CD4-positive, alpha-beta T cell treated with Interleukin-12 subunit alpha and Interleukin-12 subunit beta, for 1 hour (primary cell): ENCODE measurements around the gene ITM2B.

Source experiments
- DNase-seq: peaks from one replicate; pipeline ENCODE4 v3.0.0-alpha.2; 2020

ITM2B gene

DNA sequence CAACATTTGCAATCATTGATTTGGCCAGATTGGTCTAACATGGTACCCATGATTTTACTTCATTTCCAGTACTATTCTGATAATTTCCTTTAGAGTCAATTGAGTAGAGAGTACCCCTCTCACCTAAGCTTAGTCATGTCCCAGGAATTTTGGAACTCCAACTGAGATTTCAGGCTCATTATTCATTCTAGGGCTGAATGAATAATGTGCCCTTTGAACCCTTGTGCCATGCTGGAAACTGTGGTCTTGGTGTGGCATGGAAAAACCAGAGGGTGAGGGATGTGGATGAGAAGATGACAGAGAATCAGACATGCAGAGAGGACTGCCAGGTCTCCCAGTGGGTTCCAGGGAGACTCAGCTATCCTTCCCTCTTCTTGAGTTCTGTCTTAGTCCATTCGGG is 30.2 kb downstream of the ITM2B start:
- DNase-seq = no peak

GRCh38 chr13:48264058-48264457 is 31.1 kb downstream of the ITM2B start:
- DNase-seq = no peak

DNA sequence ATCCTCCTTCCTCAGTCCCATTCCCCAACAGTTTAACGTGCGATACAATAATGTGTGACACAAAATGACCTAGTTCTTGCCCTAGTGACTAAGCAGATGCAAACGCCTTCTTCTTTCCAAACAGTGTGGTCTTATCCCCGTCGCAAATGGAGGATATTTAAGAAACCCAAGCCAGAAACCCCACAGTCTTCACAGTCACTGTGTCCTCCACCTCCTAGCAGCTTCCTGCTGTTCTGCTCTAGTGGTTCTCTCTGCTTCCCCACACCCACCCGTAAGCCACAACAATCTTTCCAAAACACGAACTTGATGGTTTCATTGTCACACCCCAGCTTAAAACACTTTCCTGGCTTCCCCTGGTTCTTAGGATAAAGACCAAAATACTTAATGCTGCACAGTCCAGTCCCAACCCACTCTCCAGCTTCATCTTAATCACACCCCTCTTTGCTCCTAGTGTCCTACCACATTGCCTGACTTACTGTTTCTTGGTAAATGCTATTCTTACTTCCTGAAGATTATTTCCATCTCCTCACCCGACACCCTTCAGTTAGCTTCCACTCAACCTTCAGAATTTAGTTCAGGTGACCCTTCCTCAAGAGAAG is 32.3 kb downstream of the ITM2B start:
- no peak for DNase-seq

- no peak for DNase-seq
Observed at GRCh38 chr13:48266150-48266549, 33.1 kb downstream of the ITM2B start.

- no peak for DNase-seq
Observed at GRCh38 chr13:48266701-48267639, 34.0 kb downstream of the ITM2B start.

GRCh38 chr13:48268019-48268418 is 35.0 kb downstream of the ITM2B start:
- DNase-seq = no peak

DNA sequence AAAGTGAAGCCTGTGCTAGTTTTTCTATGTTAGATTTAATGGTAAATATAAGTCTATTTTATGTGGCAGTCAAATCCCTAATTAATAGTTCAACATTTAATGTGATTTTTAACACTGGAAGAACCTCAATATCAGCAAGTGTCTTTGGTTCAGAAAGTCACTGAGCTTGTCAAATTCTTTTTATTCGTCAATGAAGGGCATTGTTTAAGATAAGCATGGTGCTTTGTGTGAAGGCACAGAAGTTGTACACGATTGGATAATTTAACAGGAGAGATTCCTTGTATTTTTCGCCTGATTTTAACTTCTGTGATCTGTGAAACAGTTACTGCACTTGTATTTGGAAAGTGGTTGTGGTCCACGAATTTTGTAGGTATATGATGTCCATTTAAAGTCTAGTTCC is 40.3 kb downstream of the ITM2B start:
- no peak for DNase-seq

DNA sequence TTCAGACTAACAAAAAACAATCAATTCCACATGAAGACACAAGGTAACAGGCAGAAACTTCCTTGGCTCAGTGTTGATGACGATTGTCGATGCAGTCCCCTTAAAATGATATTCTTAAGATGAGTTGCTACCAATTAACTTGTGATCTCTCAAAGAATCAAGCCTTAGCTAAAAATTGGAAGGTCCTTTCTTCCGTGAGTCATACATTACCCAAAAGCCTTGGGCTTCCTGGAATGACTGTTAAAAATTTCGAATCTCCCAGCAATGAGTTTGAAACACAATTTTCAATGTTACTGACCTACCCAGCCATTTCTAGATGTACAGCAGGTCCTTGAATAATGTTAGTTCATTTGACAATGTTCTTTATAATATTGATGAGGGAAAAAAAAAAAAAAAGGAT is 42.5 kb downstream of the ITM2B start:
- DNase-seq = no peak

- DNase-seq = no peak
Observed at GRCh38 chr13:48278806-48279205, 45.8 kb downstream of the ITM2B start.

GRCh38 chr13:48281556-48281955 is 48.5 kb downstream of the ITM2B start:
- DNase-seq = no peak

- DNase-seq = no peak
Observed at GRCh38 chr13:48291730-48292129, 58.7 kb downstream of the ITM2B start.

DNA sequence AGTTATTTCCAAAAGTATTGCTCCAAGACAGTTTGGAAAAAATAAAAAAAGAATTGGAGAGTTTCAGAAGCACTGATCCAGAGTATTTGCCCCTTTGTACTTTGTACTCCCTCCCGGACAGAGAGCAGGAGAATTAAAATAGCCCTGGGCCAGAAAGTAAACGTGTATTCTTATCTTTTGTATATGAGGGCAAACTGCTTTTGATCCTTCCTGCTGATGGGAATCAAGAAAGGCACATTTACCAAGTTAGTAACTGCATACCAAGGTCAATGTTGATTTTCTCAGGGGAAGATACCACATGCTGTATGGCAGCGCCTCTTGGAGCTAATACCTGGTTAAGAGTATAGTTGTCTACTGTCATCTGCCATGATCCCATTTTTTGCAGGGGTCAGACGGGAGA is 59.6 kb downstream of the ITM2B start:
- no peak for DNase-seq

GRCh38 chr13:48294653-48295052 is 61.6 kb downstream of the ITM2B start:
- DNase-seq = no peak

DNA sequence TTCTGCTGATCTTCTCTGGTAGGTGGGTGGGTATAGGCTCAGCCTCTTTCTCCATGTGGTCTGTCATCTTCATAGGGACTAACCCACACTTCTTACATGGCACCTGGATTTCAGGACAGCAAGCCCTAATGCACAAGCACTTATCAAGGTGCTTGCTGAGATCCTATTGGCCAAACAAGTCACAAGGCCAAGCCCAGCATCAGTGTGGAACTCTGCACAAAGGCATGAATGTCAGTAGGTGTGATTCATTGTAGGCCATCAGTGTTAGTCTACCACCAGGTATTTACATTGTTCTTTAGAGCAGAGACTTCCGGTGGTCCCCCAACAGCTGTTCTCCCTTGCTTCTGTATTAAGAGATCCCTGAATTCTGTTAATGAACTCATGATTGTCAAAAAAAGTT is 62.3 kb downstream of the ITM2B start:
- no peak for DNase-seq

DNA sequence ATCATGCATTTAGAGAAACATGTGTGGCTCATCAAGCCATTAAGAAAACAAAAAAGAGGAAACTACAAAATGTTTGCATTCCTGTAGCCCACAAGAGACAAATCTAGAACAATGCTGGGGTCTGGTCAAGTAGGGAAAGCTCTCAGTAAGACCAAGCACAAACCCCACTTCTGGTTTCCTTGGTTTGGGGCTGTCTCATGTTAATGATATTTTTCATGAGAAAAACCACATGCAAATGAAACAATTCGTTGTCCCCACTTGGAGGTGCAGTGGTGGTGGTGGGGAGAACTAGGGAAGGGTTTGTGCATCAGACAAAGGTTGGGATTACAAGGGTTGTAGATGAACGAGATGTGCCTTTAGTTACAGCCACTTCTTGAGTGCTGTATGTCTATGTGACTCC is 63.5 kb downstream of the ITM2B start:
- no peak for DNase-seq

GRCh38 chr13:48297131-48297786 is 64.3 kb downstream of the ITM2B start:
- no peak for DNase-seq

DNA sequence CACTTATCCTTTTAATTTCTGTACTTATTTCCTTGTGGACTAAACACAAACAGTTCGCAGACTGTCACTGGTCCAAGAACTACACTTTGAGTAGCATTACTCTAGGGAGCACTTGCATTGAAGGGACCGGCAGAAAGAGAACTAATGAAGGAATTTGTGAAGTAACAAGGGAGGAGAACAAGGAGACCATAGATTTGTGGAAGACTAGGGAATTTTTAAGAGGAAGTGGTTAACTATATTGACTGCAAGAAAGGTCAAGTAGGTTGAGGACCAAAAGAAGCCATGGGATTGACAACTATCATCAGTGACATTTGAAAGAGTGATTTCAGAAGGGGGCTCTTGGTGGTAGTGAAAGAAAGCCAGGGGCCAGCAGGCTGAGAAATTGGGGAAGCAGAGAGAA is 66.6 kb downstream of the ITM2B start:
- no peak for DNase-seq

DNA sequence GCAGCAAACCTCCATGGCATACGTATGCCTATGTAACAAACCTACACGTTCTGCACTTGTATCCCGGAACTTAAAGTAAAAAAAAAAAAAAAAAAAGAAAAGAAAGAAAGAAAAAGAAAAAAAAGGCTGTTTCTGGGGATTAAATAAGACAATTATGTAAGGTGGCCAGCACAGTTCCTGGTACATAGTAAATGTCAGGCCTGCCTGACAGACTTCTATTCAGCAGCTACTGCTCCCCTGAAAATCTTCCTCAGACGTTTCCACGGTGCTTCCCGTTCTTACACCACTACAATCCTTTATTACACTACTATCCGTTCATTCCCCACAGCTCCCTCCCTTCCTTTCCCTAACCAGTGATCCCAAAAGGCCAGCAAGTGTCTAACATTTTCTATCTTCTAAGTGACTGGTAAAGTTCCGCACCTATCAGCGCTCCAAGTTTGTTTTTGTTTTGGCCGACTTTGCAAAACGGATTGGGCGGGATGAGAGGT is 69.9 kb downstream of the ITM2B start:
- DNase-seq = no peak

DNA sequence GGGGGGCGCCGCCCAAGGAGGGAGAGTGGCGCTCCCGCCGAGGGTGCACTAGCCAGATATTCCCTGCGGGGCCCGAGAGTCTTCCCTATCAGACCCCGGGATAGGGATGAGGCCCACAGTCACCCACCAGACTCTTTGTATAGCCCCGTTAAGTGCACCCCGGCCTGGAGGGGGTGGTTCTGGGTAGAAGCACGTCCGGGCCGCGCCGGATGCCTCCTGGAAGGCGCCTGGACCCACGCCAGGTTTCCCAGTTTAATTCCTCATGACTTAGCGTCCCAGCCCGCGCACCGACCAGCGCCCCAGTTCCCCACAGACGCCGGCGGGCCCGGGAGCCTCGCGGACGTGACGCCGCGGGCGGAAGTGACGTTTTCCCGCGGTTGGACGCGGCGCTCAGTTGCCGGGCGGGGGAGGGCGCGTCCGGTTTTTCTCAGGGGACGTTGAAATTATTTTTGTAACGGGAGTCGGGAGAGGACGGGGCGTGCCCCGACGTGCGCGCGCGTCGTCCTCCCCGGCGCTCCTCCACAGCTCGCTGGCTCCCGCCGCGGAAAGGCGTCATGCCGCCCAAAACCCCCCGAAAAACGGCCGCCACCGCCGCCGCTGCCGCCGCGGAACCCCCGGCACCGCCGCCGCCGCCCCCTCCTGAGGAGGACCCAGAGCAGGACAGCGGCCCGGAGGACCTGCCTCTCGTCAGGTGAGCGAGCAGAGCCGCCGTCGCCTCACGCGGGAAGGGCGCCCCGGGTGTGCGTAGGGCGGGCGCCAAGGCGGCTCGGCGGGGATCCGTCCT is 70.5 kb downstream of the ITM2B start, which contains the start of gene RB1:
Gene RB1, plus strand, starts transcription at position 393 of the 784 bp plus-strand sequence. Its CDS starts 162 bp downstream, at position 555.
- DNase-seq = peak; percentile 94

DNA sequence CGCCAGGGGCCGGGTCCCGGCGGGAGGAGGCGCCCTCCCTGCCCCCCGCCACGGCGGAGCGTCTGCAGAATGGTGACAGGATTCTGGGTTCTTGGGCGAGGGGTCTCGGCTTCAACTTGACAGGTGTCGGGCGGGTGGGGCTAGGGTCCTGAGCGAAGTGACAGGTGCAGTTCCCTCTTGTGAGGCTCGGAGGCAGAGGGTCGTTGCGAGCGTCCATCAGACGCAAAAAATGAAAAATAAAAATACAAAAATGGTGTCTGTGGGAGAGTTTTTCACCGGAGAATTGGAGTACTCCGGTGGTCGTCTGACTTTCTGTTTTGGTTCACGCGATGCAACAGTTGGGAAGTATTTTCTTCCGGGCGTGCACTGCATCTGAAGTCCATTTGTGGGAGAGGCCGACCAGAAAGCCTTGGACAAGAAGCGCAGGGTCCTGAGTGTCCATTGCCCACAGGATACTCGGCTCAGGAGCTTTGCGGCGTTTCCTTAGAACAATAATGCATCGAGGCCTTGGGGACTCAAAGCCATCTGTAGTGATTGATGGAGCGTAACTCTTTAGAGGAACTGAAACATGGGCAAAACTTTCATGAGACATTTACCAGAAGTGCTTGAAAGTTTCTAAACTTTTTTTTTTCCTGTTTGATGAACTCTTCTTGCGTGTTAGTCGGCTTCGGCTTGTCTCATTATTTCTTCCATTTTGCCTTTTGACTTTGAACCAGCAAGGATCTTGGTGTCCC is 71.3 kb downstream of the ITM2B start:
- DNase-seq = peak; percentile 36

DNA sequence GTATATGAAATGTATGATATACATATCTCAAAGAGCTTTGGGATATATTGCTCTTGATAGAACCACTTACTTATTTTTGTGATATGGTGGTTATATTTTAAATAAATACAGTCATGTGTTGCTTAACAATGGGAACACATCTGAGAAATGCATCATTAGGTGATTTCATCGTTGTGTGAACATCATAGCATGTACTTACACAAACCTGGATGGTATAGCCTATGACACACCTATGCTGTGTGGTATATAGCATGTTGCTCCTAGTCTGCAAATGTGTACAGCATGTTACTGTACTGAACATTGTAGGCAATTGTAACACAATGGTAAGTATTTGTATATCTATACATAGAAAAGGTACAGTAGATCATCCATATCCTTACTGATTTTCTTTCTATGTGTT is 78.2 kb downstream of the ITM2B start:
- no peak for DNase-seq
